ENCODE results near the gene YWHAG.

The YWHAG gene

DNA sequence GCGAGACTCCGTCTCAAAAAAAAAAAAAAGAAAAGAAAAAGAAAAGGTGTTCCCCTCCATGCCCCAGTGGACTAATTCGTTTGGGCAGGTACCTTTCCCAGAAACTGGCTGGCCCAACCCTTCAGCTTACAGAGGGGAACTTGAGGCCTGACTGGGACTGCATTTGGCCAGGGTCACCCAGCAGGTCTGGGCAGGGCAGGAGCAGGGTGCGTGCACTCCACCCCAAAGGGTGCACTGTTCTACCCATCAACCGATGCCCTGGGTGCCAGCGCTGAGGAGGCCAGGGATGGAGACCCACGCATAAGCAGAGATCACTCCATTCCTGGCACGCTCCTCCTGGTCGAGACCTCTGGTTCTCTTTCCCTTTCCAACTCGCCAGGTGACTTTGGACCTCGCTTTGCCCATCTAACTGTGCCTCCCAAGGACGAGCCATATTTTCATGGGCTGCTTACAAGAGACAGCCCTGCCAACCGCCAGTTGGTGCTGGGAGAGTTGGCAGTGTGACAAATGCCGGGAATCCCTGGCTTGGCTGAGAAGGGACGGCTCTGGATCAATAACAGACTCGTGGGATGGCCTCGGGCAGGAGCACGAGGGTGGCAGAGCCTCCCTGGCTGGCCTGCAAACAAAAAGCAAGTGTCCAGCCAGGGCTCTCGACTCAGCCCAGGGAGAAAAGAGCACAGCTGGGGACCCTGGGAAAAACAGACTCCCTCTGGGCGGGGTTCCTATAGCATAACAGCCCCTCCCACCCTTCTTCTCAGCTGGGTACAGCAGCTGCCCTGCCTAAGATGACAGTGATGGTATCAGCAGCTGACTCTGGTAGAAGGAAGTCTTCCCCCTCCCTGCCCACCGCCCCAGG is 48.5 kb downstream of the YWHAG start:
- TF ChIP-seq CEBPB (IDR thresholded peaks at IDR 0.05) (no peak), CREB1 (IDR thresholded peaks at IDR 0.05; ENCODE audit: low read depth) (no peak), TCF12 (IDR thresholded peaks at IDR 0.05; ENCODE audit: low read depth) (no peak), RAD21 (IDR thresholded peaks at IDR 0.05; ENCODE audit: low read depth) (no peak), YY1 (IDR thresholded peaks at IDR 0.05; ENCODE audit: low read depth) (no peak), TAF1 (IDR thresholded peaks at IDR 0.05; ENCODE audit: low read depth) (no peak), ZBTB7A (IDR thresholded peaks at IDR 0.05; ENCODE audit: low read depth) (no peak), EGR1 (IDR thresholded peaks at IDR 0.05) (no peak), NFIC (IDR thresholded peaks at IDR 0.05) (no peak; the same call in 1 of the 2 replicates), FOXM1 (IDR thresholded peaks at IDR 0.05; ENCODE audit: borderline replicate concordance, low read depth) (no peak), REST (IDR thresholded peaks at IDR 0.05; ENCODE audit: low read depth) (no peak)
- TF ChIP-seq, protein P1, sequence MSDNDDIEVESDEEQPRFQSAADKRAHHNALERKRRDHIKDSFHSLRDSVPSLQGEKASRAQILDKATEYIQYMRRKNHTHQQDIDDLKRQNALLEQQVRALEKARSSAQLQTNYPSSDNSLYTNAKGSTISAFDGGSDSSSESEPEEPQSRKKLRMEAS (IDR thresholded peaks at IDR 0.05), result no peak
- TF ChIP-seq, protein P2, sequence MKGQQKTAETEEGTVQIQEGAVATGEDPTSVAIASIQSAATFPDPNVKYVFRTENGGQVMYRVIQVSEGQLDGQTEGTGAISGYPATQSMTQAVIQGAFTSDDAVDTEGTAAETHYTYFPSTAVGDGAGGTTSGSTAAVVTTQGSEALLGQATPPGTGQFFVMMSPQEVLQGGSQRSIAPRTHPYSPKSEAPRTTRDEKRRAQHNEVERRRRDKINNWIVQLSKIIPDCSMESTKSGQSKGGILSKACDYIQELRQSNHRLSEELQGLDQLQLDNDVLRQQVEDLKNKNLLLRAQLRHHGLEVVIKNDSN (IDR thresholded peaks at IDR 0.05), result no peak

GRCh38 chr7:76304888-76305375 is 53.9 kb downstream of the YWHAG start:
- TF ChIP-seq RAD21 (IDR thresholded peaks at IDR 0.05; ENCODE audit: low read depth), result no peak
- TF ChIP-seq CEBPB (IDR thresholded peaks at IDR 0.05), result no peak
- no peak for TF ChIP-seq NFIC (IDR thresholded peaks at IDR 0.05)
- no peak for TF ChIP-seq CREB1 (IDR thresholded peaks at IDR 0.05; ENCODE audit: low read depth)
- TF ChIP-seq, protein P1 (IDR thresholded peaks at IDR 0.05), result no peak
- no peak for TF ChIP-seq TAF1 (IDR thresholded peaks at IDR 0.05; ENCODE audit: low read depth)
- no peak for TF ChIP-seq EGR1 (IDR thresholded peaks at IDR 0.05)
- TF ChIP-seq REST (IDR thresholded peaks at IDR 0.05; ENCODE audit: low read depth), result no peak
- TF ChIP-seq EP300 (IDR thresholded peaks at IDR 0.05; ENCODE audit: borderline replicate concordance), result no peak
- no peak for TF ChIP-seq FOXM1 (IDR thresholded peaks at IDR 0.05; ENCODE audit: borderline replicate concordance, low read depth)
- TF ChIP-seq TEAD4 (IDR thresholded peaks at IDR 0.05), result no peak
- no peak for TF ChIP-seq YY1 (IDR thresholded peaks at IDR 0.05; ENCODE audit: low read depth)
- TF ChIP-seq, protein P2 (IDR thresholded peaks at IDR 0.05), result no peak
- TF ChIP-seq TCF12 (IDR thresholded peaks at IDR 0.05; ENCODE audit: low read depth), result no peak
- no peak for TF ChIP-seq ZBTB7A (IDR thresholded peaks at IDR 0.05; ENCODE audit: low read depth)

- TF ChIP-seq YY1 (IDR thresholded peaks at IDR 0.05; ENCODE audit: low read depth) (no peak), EP300 (IDR thresholded peaks at IDR 0.05; ENCODE audit: borderline replicate concordance) (no peak), NFIC (IDR thresholded peaks at IDR 0.05) (peak; percentile 91), EGR1 (IDR thresholded peaks at IDR 0.05) (peak; percentile 88), TEAD4 (IDR thresholded peaks at IDR 0.05) (no peak), FOXM1 (IDR thresholded peaks at IDR 0.05; ENCODE audit: borderline replicate concordance, low read depth) (no peak)
- TF ChIP-seq, protein P1 (IDR thresholded peaks at IDR 0.05), result peak; percentile 79
These were observed 55.3 kb downstream of the YWHAG start for GRCh38 chr7:76303202-76304147.

GRCh38 chr7:76302347-76303201 is 56.2 kb downstream of the YWHAG start, which contains the start of gene HSPB1:
Gene HSPB1, plus strand, starts transcription at chr7:76302673. Its CDS starts 40 bp downstream, at chr7:76302713.
- TF ChIP-seq FOXM1 (IDR thresholded peaks at IDR 0.05; ENCODE audit: borderline replicate concordance, low read depth) (no peak), CEBPB (IDR thresholded peaks at IDR 0.05) (no peak), TCF12 (IDR thresholded peaks at IDR 0.05; ENCODE audit: low read depth) (peak; percentile 67), EGR1 (IDR thresholded peaks at IDR 0.05) (no peak; the same call in 1 of the 2 replicates), TEAD4 (IDR thresholded peaks at IDR 0.05) (no peak), TAF1 (IDR thresholded peaks at IDR 0.05; ENCODE audit: low read depth) (peak; percentile 42), ZBTB7A (IDR thresholded peaks at IDR 0.05; ENCODE audit: low read depth) (peak; percentile 99), NFIC (IDR thresholded peaks at IDR 0.05) (peak; percentile 87), REST (IDR thresholded peaks at IDR 0.05; ENCODE audit: low read depth) (no peak), RAD21 (IDR thresholded peaks at IDR 0.05; ENCODE audit: low read depth) (no peak), CREB1 (IDR thresholded peaks at IDR 0.05; ENCODE audit: low read depth) (no peak), EP300 (IDR thresholded peaks at IDR 0.05; ENCODE audit: borderline replicate concordance) (no peak)
- TF ChIP-seq, protein P1 (IDR thresholded peaks at IDR 0.05), result peak; percentile 94
- TF ChIP-seq, protein P2 (IDR thresholded peaks at IDR 0.05), result no peak
